H1 (cell line): Measurements from ENCODE around the gene LIX1L. TPM values are rescaled to one million over a fixed set of nuclear protein-coding genes. Genes with fewer than 3 reads are reported as not detected.

Experiments used
- ATF3 ChIP-seq: IDR thresholded peaks from 2 replicates; pipeline ENCODE4 v1.6.1; 2011; ENCODE audit warnings: low read depth, mild to moderate bottlenecking, low read length; ENCODE audit not compliant: insufficient read depth
- CEBPB ChIP-seq: IDR thresholded peaks from 2 replicates; pipeline ENCODE4 v1.6.1; 2012; ENCODE audit warnings: low read depth, low read length
- GABPA ChIP-seq: IDR thresholded peaks from 2 replicates; pipeline ENCODE4 v1.6.1; 2011; ENCODE audit warnings: mild to moderate bottlenecking, low read length, moderate library complexity, borderline replicate concordance; ENCODE audit not compliant: insufficient read depth
- HDAC2 ChIP-seq, 2 experiments: fragments of 300-600 bp in 1 of 2; sonication (generic) in 1 of 2; IDR thresholded peaks; 2 replicates each; pipeline ENCODE4 v1.6.1; 2011 to 2012; ENCODE audit warnings: low read depth in 2 of 2, low read length in 2 of 2, mild to moderate bottlenecking in 2 of 2, moderate library complexity in 2 of 2, borderline replicate concordance in 1 of 2, inconsistent platforms in 1 of 2
- RAD21 ChIP-seq, 2 experiments: IDR thresholded peaks in 1 of 2; conservative IDR thresholded peaks in 1 of 2; 2 replicates each; pipeline ENCODE4 v1.6.1; 2011; ENCODE audit warnings: low read depth in 2 of 2, low read length in 2 of 2, improper control_type of control experiment in 1 of 2, inconsistent platforms in 1 of 2, mild to moderate bottlenecking in 1 of 2, moderate library complexity in 1 of 2
- SIX5 ChIP-seq: IDR thresholded peaks from 2 replicates; pipeline ENCODE4 v1.6.1; 2011; ENCODE audit warnings: mild to moderate bottlenecking, low read depth, low read length
- SP1 ChIP-seq: IDR thresholded peaks from 2 replicates; pipeline ENCODE4 v1.6.1; 2011; ENCODE audit warnings: low read depth, low read length
- SP2 ChIP-seq: IDR thresholded peaks from 2 replicates; pipeline ENCODE4 v1.6.1; 2012; ENCODE audit warnings: mild to moderate bottlenecking, low read length, inconsistent platforms
- SP4 ChIP-seq: IDR thresholded peaks from 2 replicates; pipeline ENCODE4 v1.6.1; 2012; ENCODE audit warnings: low read length, inconsistent platforms
- TCF12 ChIP-seq: IDR thresholded peaks from 2 replicates; pipeline ENCODE4 v1.6.1; 2011; ENCODE audit warnings: low read depth, mild to moderate bottlenecking, low read length
- YY1 ChIP-seq: IDR thresholded peaks from 2 replicates; pipeline ENCODE4 v1.6.1; 2011; ENCODE audit warnings: low read depth, mild to moderate bottlenecking, low read length
- polyA plus RNA-seq, 7 experiments: library from polyadenylated mRNA; depleted of rRNA in 3 of 7; stranded (reverse) in 5 of 7; unstranded in 2 of 7; fragments of >200 nt in 5 of 7; fragments of 200-250 nt in 2 of 7; gene quantifications; 1 replicate in 5 of 7; 2 replicates in 1 of 7; 4 replicates in 1 of 7; pipeline versions ENCODE4 v1.2.1 to v1.2.3, GENCODE V29; 2011 to 2013; ENCODE audit warnings: missing spikeins in 2 of 7, mixed read lengths in 2 of 7
- total RNA-seq: library from RNA; stranded (reverse); fragmentation: NEBNext Ultra II Directional; extraction: Animal tissue kit (Norgen Biotek cat#: 25700); gene quantifications from 2 replicates; pipeline ENCODE4 v1.2.1, GENCODE V29; 2021

LIX1L gene
- total and polyA plus RNA-seq, 2 of the 8 experiments (the other 6 are each of a cell fraction or from before 2014, with no cell fraction given) = 2.9 to 3.7 TPM

GRCh38 chr1:145957443-145958319 lies at the start of gene LIX1L (continued):
- TF ChIP-seq RAD21 (IDR thresholded peaks at IDR 0.05 in 1 of 2, conservative IDR thresholded peaks at IDR 0.05 in 1 of 2; ENCODE audit: low read depth in 2 of 2, low read length in 2 of 2) = no peak; a peak in 1 of 4 replicates
- TF ChIP-seq SP4 = 0 out of 2 replicates have a peak, but pooled peaks have one; percentile 53
- peak; percentile 66; the same call in 1 of the 2 replicates for TF ChIP-seq TCF12
- TF ChIP-seq ATF3 = no peak
- peak; percentile 87 for TF ChIP-seq SP1
- TF ChIP-seq HDAC2 (IDR thresholded peaks at IDR 0.05; ENCODE audit: borderline replicate concordance in 1 of 2, low read depth in 2 of 2, low read length in 2 of 2) = peak; percentile 88 to 94
- TF ChIP-seq SP2 = peak; percentile 29; the same call in 1 of the 2 replicates
- TF ChIP-seq CEBPB = no peak
- no peak for TF ChIP-seq GABPA
- no peak for TF ChIP-seq SIX5
- TF ChIP-seq YY1 = 0 out of 2 replicates have a peak, but pooled peaks have one; percentile 42
- TF ChIP-seq, all 59 proteins: peak for 13
